ENCODE measurements around the gene SYVN1.

The SYVN1 gene

DNA sequence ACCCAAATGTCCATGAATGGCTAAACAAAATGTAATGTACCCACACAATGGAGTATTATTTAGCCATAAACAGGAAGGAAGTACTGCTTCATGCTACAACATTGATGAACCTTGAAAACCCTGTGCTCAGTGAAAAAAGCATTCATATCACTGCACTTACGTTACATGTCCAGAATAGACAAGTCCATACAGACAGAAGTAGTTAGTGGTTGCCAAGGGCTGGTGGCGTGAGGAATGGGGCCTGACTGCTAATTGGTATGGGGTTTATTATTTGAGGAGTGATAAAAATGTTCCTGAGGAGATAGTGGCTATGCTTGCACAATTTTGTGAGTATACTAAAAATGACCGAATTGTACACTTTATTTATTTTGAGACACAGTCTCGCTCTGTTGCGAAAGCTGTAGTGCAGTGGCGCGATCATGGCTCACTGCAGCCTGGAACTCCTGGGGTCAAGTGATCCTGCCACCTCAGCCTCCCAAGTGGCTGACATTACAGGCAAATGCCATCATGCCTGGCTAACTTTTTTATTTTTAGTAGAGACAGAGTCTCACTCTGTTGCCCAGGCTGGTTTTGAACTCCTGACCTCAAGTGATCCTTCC, 7.7 kb upstream of the SYVN1 start:
- no peak overlapping the region for H3K4me3 ChIP-seq (ENCODE audit: low read depth, low read length)
- POLR2A ChIA-PET: no interaction called here

DNA sequence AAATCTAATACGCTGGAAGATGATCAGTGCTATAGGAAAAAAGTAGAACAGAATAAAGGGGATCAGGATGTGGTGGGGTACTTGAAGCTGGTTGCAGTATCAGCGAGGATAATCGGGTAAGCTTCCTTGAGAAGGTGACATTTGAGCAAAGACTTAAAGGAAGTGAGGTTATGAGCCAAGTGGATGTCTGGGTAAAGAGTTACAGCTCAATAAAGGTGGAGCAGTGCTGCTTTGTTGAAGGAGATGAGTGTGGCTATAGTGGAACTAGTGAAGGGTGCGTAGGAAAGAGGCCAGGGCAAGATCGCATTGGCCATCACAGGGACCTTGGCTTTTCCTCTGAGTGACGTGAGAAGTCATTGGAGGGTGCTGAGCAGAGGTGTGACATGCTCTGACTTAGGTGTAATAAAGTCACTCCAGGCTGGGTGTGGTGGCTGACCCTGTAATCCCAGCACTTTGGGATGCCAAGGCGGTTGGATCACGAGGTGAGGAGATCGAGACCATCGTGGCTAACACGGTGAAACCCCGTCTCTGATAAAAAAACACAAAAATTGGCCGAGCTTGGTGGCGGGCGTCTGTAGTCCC, 2.3 kb upstream of the SYVN1 start:
- ChIA-PET POLR2A (no interaction called here), CTCF (interaction anchor here (1.3 to 2.4 kb wide), 5 partner anchors 11 to 193 kb away, joined by 3 to 11 read pairs (median 4); partner anchors contain the start of genes TM7SF2 and ZNHIT2)
- H3K4me3 ChIP-seq (ENCODE audit: low read depth, low read length): no peak overlapping the region
- no peak for DNase-seq (ENCODE audit: low read depth, low spot score)
- TF ChIP-seq CTCF (IDR thresholded peaks at IDR 0.05; ENCODE audit: insufficient read depth, low read length, missing control alignments): no peak

More for the DNA sequence above, 7.7 kb upstream of the SYVN1 start:
- no peak for TF ChIP-seq CTCF (IDR thresholded peaks at IDR 0.05; ENCODE audit: insufficient read depth, low read length, missing control alignments)
- CTCF ChIA-PET: no interaction called here
- no peak for DNase-seq (ENCODE audit: low read depth, low spot score)

GRCh38 chr11:65135633-65136145, 1.4 kb upstream of the SYVN1 start:
- ChIA-PET POLR2A (interaction anchor here (0.5 to 3.1 kb wide), 9 partner anchors 10 to 290 kb away, joined by 3 to 20 read pairs (median 4); partner anchors contain the start of genes CAPN1, FAU, MRPL49 and NEAT1), CTCF (interaction anchor here (0.8 to 2.4 kb wide), 7 partner anchors 12 to 194 kb away, joined by 3 to 11 read pairs (median 4); partner anchors contain the start of genes TM7SF2 and ZNHIT2)
- no peak for TF ChIP-seq CTCF (IDR thresholded peaks at IDR 0.05; ENCODE audit: insufficient read depth, low read length, missing control alignments)
- H3K4me3 ChIP-seq (ENCODE audit: low read depth, low read length): peak overlapping the region; percentile 95
- no peak for DNase-seq (ENCODE audit: low read depth, low spot score)

DNA sequence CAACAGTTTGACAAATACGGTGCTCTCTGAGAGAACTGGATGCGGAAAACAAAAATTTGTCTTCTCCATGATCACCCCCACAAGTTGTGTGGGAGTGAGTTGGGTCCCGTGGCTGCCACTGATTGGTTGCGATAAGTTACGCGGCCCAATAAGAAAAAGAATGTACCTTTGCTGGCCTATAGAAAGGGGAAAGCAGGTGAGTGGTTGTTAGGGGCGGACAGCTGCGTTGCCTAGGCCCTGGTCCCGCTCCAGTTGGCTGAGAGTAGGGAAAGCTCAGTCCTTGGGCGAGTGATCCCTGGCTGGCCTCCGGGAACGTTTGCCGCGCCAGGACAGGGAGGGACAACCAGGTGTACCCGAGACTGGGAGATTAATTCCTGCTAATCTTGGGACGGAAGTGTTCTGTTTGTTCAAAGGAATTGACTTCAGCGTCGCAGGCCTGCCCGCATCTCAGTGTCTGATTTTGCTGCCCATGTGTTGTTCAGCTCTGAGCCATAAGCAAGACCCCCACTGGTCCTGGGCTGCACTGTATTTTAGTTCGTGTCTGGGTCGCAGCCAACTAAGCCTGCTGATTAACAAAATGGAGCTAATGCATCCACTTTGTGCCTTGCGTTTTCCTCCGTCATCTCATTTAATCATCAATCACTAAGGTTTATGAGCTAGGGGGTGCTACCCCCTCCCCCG, 773 bp upstream of the SYVN1 start:
- CTCF ChIA-PET: interaction anchor here (0.8 to 2.4 kb wide), 8 partner anchors 13 to 287 kb away, joined by 3 to 11 read pairs (median 4); partner anchors contain the start of gene ZNHIT2
- TF ChIP-seq CTCF (IDR thresholded peaks at IDR 0.05; ENCODE audit: insufficient read depth, low read length, missing control alignments): no peak
- H3K4me3 ChIP-seq (ENCODE audit: low read depth, low read length): peak overlapping the region; percentile 95
- DNase-seq (ENCODE audit: low read depth, low spot score): peak; percentile 87
- POLR2A ChIA-PET: interaction anchor here (0.5 to 3.1 kb wide), 11 partner anchors 10 to 289 kb away, joined by 3 to 20 read pairs (median 4); partner anchors contain the start of genes CAPN1, FAU, MRPL49 and NEAT1

GRCh38 chr11:65133724-65134123, 595 bp downstream of the SYVN1 start:
- no peak for DNase-seq (ENCODE audit: low read depth, low spot score)
- peak overlapping the region; percentile 95 for H3K4me3 ChIP-seq (ENCODE audit: low read depth, low read length)
- POLR2A ChIA-PET: interaction anchor here (1.4 to 3.1 kb wide), 3 partner anchors 12 to 16 kb away, joined by 4 to 20 read pairs (median 7); partner anchors contain the start of genes FAU, MRPL49 and ZNHIT2
- CTCF ChIA-PET: interaction anchor here (1.0 kb wide), 2 partner anchors 12 to 23 kb away, joined by 4 read pairs; partner anchors contain the start of genes FAU and MRPL49
- no peak for TF ChIP-seq CTCF (IDR thresholded peaks at IDR 0.05; ENCODE audit: insufficient read depth, low read length, missing control alignments)
